B cell (primary cell): Measurements from ENCODE around the gene C2CD3. TPM values are rescaled to one million over a fixed set of nuclear protein-coding genes. Genes with fewer than 3 reads are reported as not detected.

Source experiments
- ATAC-seq: fragments of 200-7000 bp; cut with Tn5 transposase; one replicate; pipeline ENCODE4 v1.10.0; 2021; ENCODE audit warnings: low read depth, mild to moderate bottlenecking, moderate number of reproducible peaks, moderate library complexity
- CTCF ChIA-PET: fragments of 350-600 bp; sonication (Branson Sonifier 250); formaldehyde crosslinking; loops from one replicate; lab custom pipeline; 2021; ENCODE audit warnings: antibody characterized with exemption, inconsistent platforms; lab: Charles Lee
- POLR2A ChIA-PET: fragments of 350-600 bp; sonication (Branson Sonifier 250); formaldehyde crosslinking; loops from one replicate; lab custom pipeline; 2021; ENCODE audit warnings: antibody characterized with exemption; lab: Charles Lee
- DNase-seq: peaks from one replicate; pipeline ENCODE4 v3.0.0; 2013
- H2AFZ ChIP-seq: 2 replicates; pipeline ENCODE4 v1.6.1; 2012; ENCODE audit warnings: mild to moderate bottlenecking, low read depth, low read length; ENCODE audit not compliant: insufficient read depth, poor library complexity, severe bottlenecking
- H3K27ac ChIP-seq, 2 donors: 1 replicate in 1 of 2; 2 replicates in 1 of 2; pipeline ENCODE4 v1.5.1; 2012 to 2013; ENCODE audit warnings: low read length in 2 of 2, mild to moderate bottlenecking in 2 of 2, moderate library complexity in 1 of 2
- H3K27me3 ChIP-seq, 4 experiments: fragments of 200-600 bp in 1 of 4; sonication (generic) in 1 of 4; replicated peaks in 1 of 4; 1 replicate in 2 of 4; 2 replicates in 2 of 4; pipeline versions ENCODE4 v1.6.1 to v1.7.0; 2013 to 2016; ENCODE audit warnings: low read length in 3 of 4, mild to moderate bottlenecking in 2 of 4, mixed read lengths in 1 of 4, moderate library complexity in 1 of 4; ENCODE audit not compliant: insufficient read depth in 4 of 4, control insufficient read depth in 3 of 4; ENCODE audit errors: control extremely low read depth in 1 of 4
- H3K36me3 ChIP-seq, 2 experiments: replicated peaks in 1 of 2; 1 replicate in 1 of 2; 2 replicates in 1 of 2; pipeline versions ENCODE4 v1.6.1 to v1.7.1; 2013; ENCODE audit warnings: low read length in 1 of 2; ENCODE audit not compliant: insufficient read depth in 2 of 2, control insufficient read depth in 1 of 2; ENCODE audit errors: control extremely low read depth in 1 of 2, extremely low read depth in 1 of 2
- H3K4me1 ChIP-seq, 2 donors: fragments of 200-600 bp in 1 of 2; sonication (generic) in 1 of 2; 1 replicate in 1 of 2; 2 replicates in 1 of 2; pipeline versions ENCODE4 v1.5.1 to v1.6.1; 2013 to 2017; ENCODE audit warnings: low read length in 2 of 2; ENCODE audit not compliant: control insufficient read depth in 2 of 2, insufficient read depth in 2 of 2
- H3K4me2 ChIP-seq: replicated peaks from 2 replicates; pipeline ENCODE3; 2012; ENCODE audit warnings: mild to moderate bottlenecking, low read depth, low read length; ENCODE audit not compliant: poor library complexity, severe bottlenecking
- H3K4me3 ChIP-seq, 5 experiments: fragments of 200-600 bp in 1 of 5; sonication (generic) in 1 of 5; 1 replicate in 3 of 5; 2 replicates in 2 of 5; pipeline versions ENCODE4 v1.5.1 to v1.7.0; 2011 to 2016; ENCODE audit warnings: low read length in 4 of 5, mild to moderate bottlenecking in 4 of 5, low read depth in 2 of 5, control low read depth in 1 of 5, moderate library complexity in 1 of 5; ENCODE audit not compliant: insufficient read depth in 1 of 5; ENCODE audit errors: control extremely low read depth in 1 of 5, extremely low read depth in 1 of 5
- H3K79me2 ChIP-seq: fragments of 200-600 bp; sonication (generic); one replicate; pipeline ENCODE4 v1.6.0; 2016; ENCODE audit warnings: low read length; ENCODE audit not compliant: control insufficient read depth, insufficient read depth
- H3K9ac ChIP-seq: fragments of 200-600 bp; sonication (generic); 2 replicates; pipeline ENCODE4 v1.6.1; 2017; ENCODE audit warnings: mild to moderate bottlenecking, low read length, moderate library complexity
- H3K9me3 ChIP-seq, 3 donors: one replicate each; pipeline versions ENCODE4 v1.6.1 to v1.7.1; 2013; ENCODE audit warnings: low read length in 2 of 3; ENCODE audit not compliant: control insufficient read depth in 2 of 3, insufficient read depth in 1 of 3; ENCODE audit errors: control extremely low read depth in 1 of 3
- H4K20me1 ChIP-seq: 2 replicates; pipeline ENCODE4 v1.6.0; 2012; ENCODE audit warnings: mild to moderate bottlenecking, low read length; ENCODE audit not compliant: insufficient read depth, control insufficient read depth, poor library complexity, severe bottlenecking
- H3K27ac Mint-ChIP-seq: one replicate; pipeline ENCODE4 v1.8.0; 2021; ENCODE audit warnings: mixed read lengths
- H3K27me3 Mint-ChIP-seq: one replicate; pipeline ENCODE4 v1.8.0; 2021; ENCODE audit warnings: mixed read lengths
- H3K4me1 Mint-ChIP-seq: one replicate; pipeline ENCODE4 v1.8.0; 2021; ENCODE audit warnings: mixed read lengths
- H3K4me3 Mint-ChIP-seq: one replicate; pipeline ENCODE4 v1.8.0; 2021; ENCODE audit warnings: mixed read lengths
- H3K9me3 Mint-ChIP-seq: one replicate; pipeline ENCODE4 v1.8.0; 2022; ENCODE audit warnings: mixed read lengths; ENCODE audit not compliant: insufficient read depth
- EZH2 ChIP-seq: IDR thresholded peaks from 2 replicates; pipeline ENCODE4 v1.6.1; 2012; ENCODE audit warnings: borderline replicate concordance, low read depth, mild to moderate bottlenecking, moderate library complexity, low read length; ENCODE audit not compliant: insufficient read depth, poor library complexity, severe bottlenecking
- WGBS: methylation state at CpG from one replicate; pipeline ENCODE4 v1.1.5; 2013; ENCODE audit warnings: missing lambda C conversion rate; ENCODE audit not compliant: insufficient coverage; 5-methylcytosine and 5-hydroxymethylcytosine counted together
- intact Hi-C: fragments of 100-400 bp; cut with micrococcal nuclease; formaldehyde crosslinking; loops from one replicate; pipeline ENCODE4 v1.10.0; 2022
- polyA plus RNA-seq: library from polyadenylated mRNA; depleted of rRNA; stranded (reverse); fragments of >200 nt; gene quantifications from 2 replicates; pipeline ENCODE4 v1.2.3, GENCODE V29; 2012
- total RNA-seq, 2 donors: library from RNA; stranded (reverse); fragments of 120-200 nt in 1 of 2; gene quantifications; 1 replicate in 1 of 2; 2 replicates in 1 of 2; pipeline versions ENCODE4 v1.2.3 to v1.2.4, GENCODE V29; 2013 to 2022
- TF ChIP-seq, protein P1 (sequence below): fragments of 200-600 bp; IDR thresholded peaks from one replicate; pipeline ENCODE4 v1.8.0; 2022; ENCODE audit warnings: antibody characterized with exemption, mild to moderate bottlenecking

C2CD3 gene
- total and polyA plus RNA-seq, 2 donors (not counting 1 experiment from before 2014, with no cell fraction given): 19.8 to 69.0 TPM

DNA sequence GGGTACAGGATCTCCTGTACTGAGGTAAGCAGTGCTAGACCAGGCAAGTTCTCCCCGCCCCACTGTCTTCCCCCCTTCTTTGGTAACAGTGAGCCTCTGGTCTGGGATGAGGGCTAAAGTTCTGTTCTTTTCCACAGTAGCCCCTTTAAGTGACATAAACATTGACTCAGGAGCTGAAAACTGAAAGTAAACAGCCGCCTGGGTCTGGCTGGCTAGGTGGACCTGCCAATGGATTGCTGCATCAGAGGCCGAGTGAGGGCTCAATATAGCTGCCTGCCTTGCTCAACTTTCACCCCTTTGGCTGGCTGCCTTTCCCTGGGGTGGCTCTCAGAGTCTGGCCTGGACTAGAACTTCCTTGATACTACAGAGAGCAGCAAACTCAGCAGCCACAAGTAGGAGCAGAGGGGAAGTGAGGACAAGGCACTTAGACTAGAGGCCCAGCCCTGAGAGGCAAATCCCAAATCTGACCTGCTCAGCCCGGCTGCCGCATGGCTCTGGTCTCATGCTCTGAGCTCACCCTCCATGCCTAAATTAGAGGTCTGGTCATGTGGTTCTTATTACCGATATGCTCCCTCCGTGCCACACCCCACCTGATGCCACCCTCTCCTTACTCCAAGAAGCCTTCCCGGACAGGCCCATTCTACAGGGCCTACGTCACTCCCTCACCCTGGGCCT, 152.3 kb downstream of the C2CD3 start:
- Histone ChIP-seq H3K79me2 (peaks cover under 1% of the 10 kb centered on the region), H4K20me1 (no peaks in the 10 kb centered on the region), H3K36me3 (peaks cover 1 to 13% of the 10 kb centered on the region in 2 experiments), H2AFZ (no peak overlapping the region), H3K27me3 (no peaks in the 10 kb centered on the region), H3K4me1 (peaks cover 42 to 67% of the 10 kb centered on the region in 2 donors), H3K4me2 (no peak overlapping the region), H3K27ac (no peak overlapping the region), H3K4me3 (no peak overlapping the region), H3K9ac (no peak overlapping the region), H3K9me3 (no peaks in the 10 kb centered on the region)
- 87% methylated on average over 9 of the region's 9 CpGs for WGBS
- ATAC-seq: no peak
- POLR2A ChIA-PET: interaction anchor here (5.1 kb wide), 1 partner anchor 37 kb away, joined by 28 read pairs; the partner anchor contains the start of gene UCP2
- intact Hi-C loops: no loop called here
- no peak for TF ChIP-seq EZH2
- TF ChIP-seq, protein P1, sequence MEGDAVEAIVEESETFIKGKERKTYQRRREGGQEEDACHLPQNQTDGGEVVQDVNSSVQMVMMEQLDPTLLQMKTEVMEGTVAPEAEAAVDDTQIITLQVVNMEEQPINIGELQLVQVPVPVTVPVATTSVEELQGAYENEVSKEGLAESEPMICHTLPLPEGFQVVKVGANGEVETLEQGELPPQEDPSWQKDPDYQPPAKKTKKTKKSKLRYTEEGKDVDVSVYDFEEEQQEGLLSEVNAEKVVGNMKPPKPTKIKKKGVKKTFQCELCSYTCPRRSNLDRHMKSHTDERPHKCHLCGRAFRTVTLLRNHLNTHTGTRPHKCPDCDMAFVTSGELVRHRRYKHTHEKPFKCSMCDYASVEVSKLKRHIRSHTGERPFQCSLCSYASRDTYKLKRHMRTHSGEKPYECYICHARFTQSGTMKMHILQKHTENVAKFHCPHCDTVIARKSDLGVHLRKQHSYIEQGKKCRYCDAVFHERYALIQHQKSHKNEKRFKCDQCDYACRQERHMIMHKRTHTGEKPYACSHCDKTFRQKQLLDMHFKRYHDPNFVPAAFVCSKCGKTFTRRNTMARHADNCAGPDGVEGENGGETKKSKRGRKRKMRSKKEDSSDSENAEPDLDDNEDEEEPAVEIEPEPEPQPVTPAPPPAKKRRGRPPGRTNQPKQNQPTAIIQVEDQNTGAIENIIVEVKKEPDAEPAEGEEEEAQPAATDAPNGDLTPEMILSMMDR: no peak
- Mint-ChIP-seq H3K9me3 (no peaks in the 10 kb centered on the region), H3K27ac (peak overlapping the region; percentile 5), H3K27me3 (no peaks in the 10 kb centered on the region), H3K4me3 (no peak overlapping the region), H3K4me1 (peaks cover 37% of the 10 kb centered on the region)
- CTCF ChIA-PET: interaction anchor here (1.0 to 1.5 kb wide), 2 partner anchors 16 to 38 kb away, joined by 3 read pairs; no protein-coding TSS in a partner anchor
- DNase-seq: no peak

DNA sequence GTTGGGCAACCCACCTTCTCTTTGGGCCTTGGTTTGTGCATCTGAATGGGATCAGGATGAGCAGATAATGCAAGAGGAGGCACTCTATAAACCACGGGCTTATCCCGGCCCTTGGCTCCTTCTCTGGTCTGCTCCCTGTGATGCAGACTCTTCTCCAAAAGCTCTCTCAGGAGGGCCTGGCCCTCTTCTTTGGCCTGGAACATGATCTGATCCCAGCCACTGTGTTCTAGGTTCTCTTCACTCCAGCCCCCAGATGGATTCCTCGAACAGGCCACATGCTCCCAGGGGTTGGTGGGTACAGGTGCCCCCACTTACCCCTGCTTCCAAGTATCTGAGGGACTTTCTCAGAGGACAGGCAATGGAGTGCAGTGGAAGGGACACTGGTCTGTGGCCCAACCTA, 153.2 kb downstream of the C2CD3 start:
- Histone ChIP-seq H3K27me3 (no peaks in the 10 kb centered on the region), H3K4me1 (peaks cover 46 to 69% of the 10 kb centered on the region in 2 donors), H3K9me3 (no peaks in the 10 kb centered on the region), H3K4me2 (no peak overlapping the region), H3K36me3 (peaks cover 1 to 16% of the 10 kb centered on the region in 2 experiments), H3K9ac (no peak overlapping the region), H3K79me2 (peaks cover 7% of the 10 kb centered on the region), H2AFZ (no peak overlapping the region), H3K4me3 (no peak overlapping the region), H3K27ac (no peak overlapping the region), H4K20me1 (no peaks in the 10 kb centered on the region)
- 100% methylated on average over 3 of the region's 3 CpGs for WGBS
- Mint-ChIP-seq H3K9me3 (no peaks in the 10 kb centered on the region), H3K27me3 (no peaks in the 10 kb centered on the region), H3K27ac (no peak overlapping the region), H3K4me3 (no peak overlapping the region), H3K4me1 (peaks cover 38% of the 10 kb centered on the region)
- intact Hi-C loops: no loop called here
- ChIA-PET POLR2A (no interaction called here), CTCF (interaction anchor here (0.9 to 1.5 kb wide), 3 partner anchors 9 to 38 kb away, joined by 3 read pairs; partner anchors contain the start of gene UCP3)
- ATAC-seq (no peak), DNase-seq (no peak)
- TF ChIP-seq, protein P1: no peak
- no peak for TF ChIP-seq EZH2
